WTC11 (cell line): ENCODE results near the gene WWP2.

Experiments used
- CREB1 ChIP-seq: sonication (generic); formaldehyde crosslinking; IDR thresholded peaks from 2 replicates; pipeline ENCODE4 v1.8.0; 2023; ENCODE audit warnings: mild to moderate bottlenecking, missing genetic modification reagents
- NFYB ChIP-seq: sonication (generic); formaldehyde crosslinking; conservative IDR thresholded peaks from 2 replicates; pipeline ENCODE4 v1.8.0; 2022; ENCODE audit warnings: low read depth, missing genetic modification reagents
- NR1H2 ChIP-seq: sonication (generic); formaldehyde crosslinking; IDR thresholded peaks from 2 replicates; pipeline ENCODE4 v1.9.0; 2021; ENCODE audit warnings: mild to moderate bottlenecking, moderate library complexity, missing genetic modification reagents
- TCF7 ChIP-seq: sonication (generic); formaldehyde crosslinking; IDR thresholded peaks from 2 replicates; pipeline ENCODE4 v1.8.0; 2022; ENCODE audit warnings: mild to moderate bottlenecking, low read depth, missing genetic modification reagents, moderate library complexity
- TEAD1 ChIP-seq: sonication (generic); formaldehyde crosslinking; IDR thresholded peaks from 2 replicates; pipeline ENCODE4 v1.8.0; 2022; ENCODE audit warnings: mild to moderate bottlenecking, missing genetic modification reagents
- TEAD4 ChIP-seq: sonication (generic); formaldehyde crosslinking; IDR thresholded peaks from 2 replicates; pipeline ENCODE4 v1.8.0; 2022; ENCODE audit warnings: mild to moderate bottlenecking, missing genetic modification reagents
- TF ChIP-seq, protein P1 (sequence below): sonication (generic); formaldehyde crosslinking; IDR thresholded peaks from 2 replicates; pipeline ENCODE4 v1.8.1; 2023; ENCODE audit warnings: mild to moderate bottlenecking, moderate library complexity, missing genetic modification reagents
- TF ChIP-seq, protein P2 (sequence below): fragments of 200-600 bp; IDR thresholded peaks from 2 replicates; pipeline ENCODE4 v1.8.0; 2022; ENCODE audit warnings: antibody characterized with exemption
- TF ChIP-seq, protein P3 (sequence below): sonication (generic); formaldehyde crosslinking; IDR thresholded peaks from 2 replicates; pipeline ENCODE4 v1.8.0; 2022; ENCODE audit warnings: missing genetic modification reagents
- TF ChIP-seq, protein P4 (sequence below): sonication (generic); formaldehyde crosslinking; IDR thresholded peaks from 2 replicates; pipeline ENCODE4 v1.8.1; 2022; ENCODE audit warnings: missing genetic modification reagents, borderline replicate concordance
- TF ChIP-seq, protein P5 (sequence below): sonication (generic); formaldehyde crosslinking; IDR thresholded peaks from 2 replicates; pipeline ENCODE4 v1.8.1; 2023; ENCODE audit warnings: mild to moderate bottlenecking, missing genetic modification reagents
- TF ChIP-seq, protein P6 (sequence below): fragments of 250-450 bp; sonication (Bioruptor Pico); IDR thresholded peaks from 2 replicates; pipeline ENCODE4 v2.1.2; 2022; ENCODE audit warnings: mild to moderate bottlenecking, moderate library complexity

DNA sequence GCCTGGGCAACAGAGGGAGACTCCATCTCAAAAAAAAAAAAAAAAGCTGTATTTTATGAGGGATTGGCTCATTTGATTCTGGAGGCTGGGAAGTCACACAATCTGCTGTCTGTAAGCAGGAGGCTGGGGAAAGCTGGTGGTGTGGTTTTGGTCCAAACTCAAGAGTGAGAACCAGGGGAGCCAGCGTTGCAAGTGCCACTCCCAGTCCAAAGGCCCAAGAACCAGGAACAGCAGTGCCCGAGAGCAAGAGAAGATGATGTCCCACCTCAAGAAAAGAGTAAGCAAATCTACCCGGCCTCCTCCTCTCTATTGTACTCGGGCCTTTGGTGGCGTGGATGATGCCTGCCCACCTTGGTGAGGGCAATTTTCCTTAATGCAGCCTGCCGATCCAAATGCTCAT lies 30.0 kb upstream of the WWP2 start:
- TF ChIP-seq, protein P1, sequence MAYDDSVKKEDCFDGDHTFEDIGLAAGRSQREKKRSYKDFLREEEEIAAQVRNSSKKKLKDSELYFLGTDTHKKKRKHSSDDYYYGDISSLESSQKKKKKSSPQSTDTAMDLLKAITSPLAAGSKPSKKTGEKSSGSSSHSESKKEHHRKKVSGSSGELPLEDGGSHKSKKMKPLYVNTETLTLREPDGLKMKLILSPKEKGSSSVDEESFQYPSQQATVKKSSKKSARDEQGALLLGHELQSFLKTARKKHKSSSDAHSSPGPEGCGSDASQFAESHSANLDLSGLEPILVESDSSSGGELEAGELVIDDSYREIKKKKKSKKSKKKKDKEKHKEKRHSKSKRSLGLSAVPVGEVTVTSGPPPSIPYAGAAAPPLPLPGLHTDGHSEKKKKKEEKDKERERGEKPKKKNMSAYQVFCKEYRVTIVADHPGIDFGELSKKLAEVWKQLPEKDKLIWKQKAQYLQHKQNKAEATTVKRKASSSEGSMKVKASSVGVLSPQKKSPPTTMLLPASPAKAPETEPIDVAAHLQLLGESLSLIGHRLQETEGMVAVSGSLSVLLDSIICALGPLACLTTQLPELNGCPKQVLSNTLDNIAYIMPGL (CRISPR knock-in tag) = no peak
- TF ChIP-seq TEAD1 (CRISPR knock-in tag) = no peak
- TF ChIP-seq NFYB (CRISPR knock-in tag) = no peak
- TF ChIP-seq, protein P2, sequence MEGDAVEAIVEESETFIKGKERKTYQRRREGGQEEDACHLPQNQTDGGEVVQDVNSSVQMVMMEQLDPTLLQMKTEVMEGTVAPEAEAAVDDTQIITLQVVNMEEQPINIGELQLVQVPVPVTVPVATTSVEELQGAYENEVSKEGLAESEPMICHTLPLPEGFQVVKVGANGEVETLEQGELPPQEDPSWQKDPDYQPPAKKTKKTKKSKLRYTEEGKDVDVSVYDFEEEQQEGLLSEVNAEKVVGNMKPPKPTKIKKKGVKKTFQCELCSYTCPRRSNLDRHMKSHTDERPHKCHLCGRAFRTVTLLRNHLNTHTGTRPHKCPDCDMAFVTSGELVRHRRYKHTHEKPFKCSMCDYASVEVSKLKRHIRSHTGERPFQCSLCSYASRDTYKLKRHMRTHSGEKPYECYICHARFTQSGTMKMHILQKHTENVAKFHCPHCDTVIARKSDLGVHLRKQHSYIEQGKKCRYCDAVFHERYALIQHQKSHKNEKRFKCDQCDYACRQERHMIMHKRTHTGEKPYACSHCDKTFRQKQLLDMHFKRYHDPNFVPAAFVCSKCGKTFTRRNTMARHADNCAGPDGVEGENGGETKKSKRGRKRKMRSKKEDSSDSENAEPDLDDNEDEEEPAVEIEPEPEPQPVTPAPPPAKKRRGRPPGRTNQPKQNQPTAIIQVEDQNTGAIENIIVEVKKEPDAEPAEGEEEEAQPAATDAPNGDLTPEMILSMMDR = no peak
- TF ChIP-seq, protein P3, sequence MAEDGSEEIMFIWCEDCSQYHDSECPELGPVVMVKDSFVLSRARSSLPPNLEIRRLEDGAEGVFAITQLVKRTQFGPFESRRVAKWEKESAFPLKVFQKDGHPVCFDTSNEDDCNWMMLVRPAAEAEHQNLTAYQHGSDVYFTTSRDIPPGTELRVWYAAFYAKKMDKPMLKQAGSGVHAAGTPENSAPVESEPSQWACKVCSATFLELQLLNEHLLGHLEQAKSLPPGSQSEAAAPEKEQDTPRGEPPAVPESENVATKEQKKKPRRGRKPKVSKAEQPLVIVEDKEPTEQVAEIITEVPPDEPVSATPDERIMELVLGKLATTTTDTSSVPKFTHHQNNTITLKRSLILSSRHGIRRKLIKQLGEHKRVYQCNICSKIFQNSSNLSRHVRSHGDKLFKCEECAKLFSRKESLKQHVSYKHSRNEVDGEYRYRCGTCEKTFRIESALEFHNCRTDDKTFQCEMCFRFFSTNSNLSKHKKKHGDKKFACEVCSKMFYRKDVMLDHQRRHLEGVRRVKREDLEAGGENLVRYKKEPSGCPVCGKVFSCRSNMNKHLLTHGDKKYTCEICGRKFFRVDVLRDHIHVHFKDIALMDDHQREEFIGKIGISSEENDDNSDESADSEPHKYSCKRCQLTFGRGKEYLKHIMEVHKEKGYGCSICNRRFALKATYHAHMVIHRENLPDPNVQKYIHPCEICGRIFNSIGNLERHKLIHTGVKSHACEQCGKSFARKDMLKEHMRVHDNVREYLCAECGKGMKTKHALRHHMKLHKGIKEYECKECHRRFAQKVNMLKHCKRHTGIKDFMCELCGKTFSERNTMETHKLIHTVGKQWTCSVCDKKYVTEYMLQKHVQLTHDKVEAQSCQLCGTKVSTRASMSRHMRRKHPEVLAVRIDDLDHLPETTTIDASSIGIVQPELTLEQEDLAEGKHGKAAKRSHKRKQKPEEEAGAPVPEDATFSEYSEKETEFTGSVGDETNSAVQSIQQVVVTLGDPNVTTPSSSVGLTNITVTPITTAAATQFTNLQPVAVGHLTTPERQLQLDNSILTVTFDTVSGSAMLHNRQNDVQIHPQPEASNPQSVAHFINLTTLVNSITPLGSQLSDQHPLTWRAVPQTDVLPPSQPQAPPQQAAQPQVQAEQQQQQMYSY = no peak
- TF ChIP-seq, protein P4, sequence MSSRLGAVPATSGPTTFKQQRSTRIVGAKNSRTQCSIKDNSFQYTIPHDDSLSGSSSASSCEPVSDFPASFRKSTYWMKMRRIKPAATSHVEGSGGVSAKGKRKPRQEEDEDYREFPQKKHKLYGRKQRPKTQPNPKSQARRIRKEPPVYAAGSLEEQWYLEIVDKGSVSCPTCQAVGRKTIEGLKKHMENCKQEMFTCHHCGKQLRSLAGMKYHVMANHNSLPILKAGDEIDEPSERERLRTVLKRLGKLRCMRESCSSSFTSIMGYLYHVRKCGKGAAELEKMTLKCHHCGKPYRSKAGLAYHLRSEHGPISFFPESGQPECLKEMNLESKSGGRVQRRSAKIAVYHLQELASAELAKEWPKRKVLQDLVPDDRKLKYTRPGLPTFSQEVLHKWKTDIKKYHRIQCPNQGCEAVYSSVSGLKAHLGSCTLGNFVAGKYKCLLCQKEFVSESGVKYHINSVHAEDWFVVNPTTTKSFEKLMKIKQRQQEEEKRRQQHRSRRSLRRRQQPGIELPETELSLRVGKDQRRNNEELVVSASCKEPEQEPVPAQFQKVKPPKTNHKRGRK (CRISPR knock-in tag) = no peak
- TF ChIP-seq TCF7 (CRISPR knock-in tag) = no peak
- TF ChIP-seq TEAD4 (CRISPR knock-in tag) = no peak
- TF ChIP-seq CREB1 (CRISPR knock-in tag) = no peak
- TF ChIP-seq NR1H2 (CRISPR knock-in tag) = no peak
- TF ChIP-seq, protein P5, sequence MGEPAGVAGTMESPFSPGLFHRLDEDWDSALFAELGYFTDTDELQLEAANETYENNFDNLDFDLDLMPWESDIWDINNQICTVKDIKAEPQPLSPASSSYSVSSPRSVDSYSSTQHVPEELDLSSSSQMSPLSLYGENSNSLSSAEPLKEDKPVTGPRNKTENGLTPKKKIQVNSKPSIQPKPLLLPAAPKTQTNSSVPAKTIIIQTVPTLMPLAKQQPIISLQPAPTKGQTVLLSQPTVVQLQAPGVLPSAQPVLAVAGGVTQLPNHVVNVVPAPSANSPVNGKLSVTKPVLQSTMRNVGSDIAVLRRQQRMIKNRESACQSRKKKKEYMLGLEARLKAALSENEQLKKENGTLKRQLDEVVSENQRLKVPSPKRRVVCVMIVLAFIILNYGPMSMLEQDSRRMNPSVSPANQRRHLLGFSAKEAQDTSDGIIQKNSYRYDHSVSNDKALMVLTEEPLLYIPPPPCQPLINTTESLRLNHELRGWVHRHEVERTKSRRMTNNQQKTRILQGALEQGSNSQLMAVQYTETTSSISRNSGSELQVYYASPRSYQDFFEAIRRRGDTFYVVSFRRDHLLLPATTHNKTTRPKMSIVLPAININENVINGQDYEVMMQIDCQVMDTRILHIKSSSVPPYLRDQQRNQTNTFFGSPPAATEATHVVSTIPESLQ (CRISPR knock-in tag) = no peak
- TF ChIP-seq, protein P6, sequence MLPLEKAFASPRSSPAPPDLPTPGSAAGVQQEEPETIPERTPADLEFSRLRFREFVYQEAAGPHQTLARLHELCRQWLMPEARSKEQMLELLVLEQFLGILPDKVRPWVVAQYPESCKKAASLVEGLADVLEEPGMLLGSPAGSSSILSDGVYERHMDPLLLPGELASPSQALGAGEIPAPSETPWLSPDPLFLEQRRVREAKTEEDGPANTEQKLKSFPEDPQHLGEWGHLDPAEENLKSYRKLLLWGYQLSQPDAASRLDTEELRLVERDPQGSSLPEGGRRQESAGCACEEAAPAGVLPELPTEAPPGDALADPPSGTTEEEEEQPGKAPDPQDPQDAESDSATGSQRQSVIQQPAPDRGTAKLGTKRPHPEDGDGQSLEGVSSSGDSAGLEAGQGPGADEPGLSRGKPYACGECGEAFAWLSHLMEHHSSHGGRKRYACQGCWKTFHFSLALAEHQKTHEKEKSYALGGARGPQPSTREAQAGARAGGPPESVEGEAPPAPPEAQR (CRISPR knock-in tag) = no peak
